SK-N-MC (cell line): ENCODE measurements around the gene MPG.

Source experiments
- DNase-seq: peaks from one replicate; pipeline ENCODE4 v3.0.0-alpha.2; 2011; ENCODE audit warnings: low read depth, low spot score
- H3K27ac ChIP-seq: fragments of 200-600 bp; sonication (generic); 2 replicates; pipeline ENCODE4 v1.5.1; 2016; ENCODE audit warnings: mixed run types
- H3K36me3 ChIP-seq: fragments of 200-600 bp; sonication (generic); 2 replicates; pipeline ENCODE4 v1.6.1; 2017; ENCODE audit warnings: antibody characterized with exemption, low read length, mixed read lengths; ENCODE audit not compliant: insufficient read depth
- H3K4me3 ChIP-seq: fragments of 200-600 bp; sonication (generic); 2 replicates; pipeline ENCODE4 v1.5.1; 2016
- H3K9ac ChIP-seq: fragments of 200-600 bp; sonication (generic); 2 replicates; pipeline ENCODE4 v1.8.0; 2017; ENCODE audit warnings: mixed run types, mixed read lengths; ENCODE audit not compliant: insufficient read length
- H3K9me3 ChIP-seq: fragments of 200-600 bp; sonication (generic); 2 replicates; pipeline ENCODE4 v1.6.1; 2017; ENCODE audit warnings: low read depth, mild to moderate bottlenecking, antibody characterized with exemption, low read length, moderate library complexity, mixed read lengths
- EZH2 ChIP-seq: fragments of 200-600 bp; sonication (generic); IDR thresholded peaks from one replicate; pipeline ENCODE4 v1.6.1; 2017; ENCODE audit warnings: antibody characterized with exemption
- FOXP2 ChIP-seq: optimal IDR thresholded peaks from 2 replicates; pipeline ENCODE3; 2011; ENCODE audit warnings: mild to moderate bottlenecking, moderate library complexity; ENCODE audit not compliant: insufficient read depth; ENCODE audit errors: extremely low read length, control extremely low read depth
- POLR2AphosphoS5 ChIP-seq: IDR thresholded peaks from 2 replicates; pipeline ENCODE4 v1.6.1; 2012; ENCODE audit warnings: mild to moderate bottlenecking, low read depth, low read length, borderline replicate concordance

MPG gene

DNA sequence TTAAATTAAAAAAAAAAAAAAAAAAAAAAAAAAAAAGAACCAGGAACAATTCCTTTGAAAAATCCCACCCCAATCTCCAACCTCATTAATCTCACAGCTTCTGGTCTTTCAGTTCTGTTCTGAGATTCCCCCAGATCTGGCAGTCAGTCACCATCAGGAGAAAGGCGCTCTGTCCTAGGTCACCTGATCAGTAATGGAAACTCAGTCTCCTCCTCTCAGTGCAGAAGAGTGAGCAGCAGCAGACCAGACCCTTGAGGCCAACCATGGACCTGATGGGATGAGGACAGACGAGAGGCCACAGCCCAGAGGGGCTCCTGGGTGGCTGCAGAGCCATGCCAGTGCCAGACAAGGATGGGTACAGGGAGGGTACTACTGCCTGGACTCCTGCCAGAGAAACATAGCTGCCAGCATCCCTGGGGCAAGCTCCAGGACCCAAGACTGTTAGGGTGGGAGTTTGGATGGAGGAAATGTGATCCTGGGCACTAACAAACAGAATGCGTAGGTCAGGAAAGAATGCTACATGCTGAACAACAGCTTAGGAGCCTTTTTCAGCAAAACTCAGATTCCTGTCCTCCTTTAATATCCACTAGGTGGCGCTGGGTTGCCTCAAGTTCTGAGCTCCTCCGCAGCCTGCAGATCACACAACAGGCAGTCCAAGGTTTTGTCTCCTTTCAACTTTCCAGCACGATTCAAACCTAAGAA lies 28.7 kb downstream of the MPG start:
- Histone ChIP-seq H3K27ac (no peak overlapping the region), H3K36me3 (peaks cover 11% of the 10 kb centered on the region), H3K4me3 (no peak overlapping the region), H3K9ac (no peak overlapping the region), H3K9me3 (no peaks in the 10 kb centered on the region)
- DNase-seq = peak; percentile 39
- TF ChIP-seq EZH2 (no peak), POLR2AphosphoS5 (no peak), FOXP2 (no peak)

- no peak overlapping the region for H3K4me3 ChIP-seq
- peaks cover 18% of the 10 kb centered on the region for H3K36me3 ChIP-seq
- DNase-seq = no peak
- no peak for TF ChIP-seq FOXP2
- H3K9me3 ChIP-seq = no peaks in the 10 kb centered on the region
- no peak overlapping the region for H3K9ac ChIP-seq
- H3K27ac ChIP-seq = no peak overlapping the region
Observed at GRCh38 chr16:112153-112840, 34.3 kb downstream of the MPG start.

DNA sequence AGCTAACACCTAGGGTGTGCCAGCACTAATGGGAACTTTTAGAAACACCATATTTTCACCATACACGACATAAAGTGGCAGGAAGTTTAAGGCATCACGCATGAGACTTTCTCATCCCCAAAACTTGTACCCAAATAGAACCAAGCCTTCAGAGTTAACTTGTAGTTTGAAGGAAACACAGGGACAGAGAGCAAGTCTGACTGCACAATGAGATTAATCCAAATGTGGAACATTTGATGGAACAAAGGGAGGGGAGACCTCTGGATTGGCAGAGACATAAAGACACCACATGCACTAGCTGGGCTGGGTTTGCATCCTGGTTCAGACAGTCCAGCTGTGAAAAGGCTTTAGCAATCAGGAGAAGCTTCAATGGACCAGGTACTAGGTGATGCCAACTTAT lies 36.3 kb downstream of the MPG start:
- Histone ChIP-seq H3K27ac (no peak overlapping the region), H3K4me3 (no peak overlapping the region), H3K36me3 (peaks cover 19% of the 10 kb centered on the region), H3K9ac (no peak overlapping the region), H3K9me3 (no peaks in the 10 kb centered on the region)
- TF ChIP-seq POLR2AphosphoS5 = no peak
- TF ChIP-seq FOXP2 = no peak
- no peak for TF ChIP-seq EZH2
- DNase-seq = no peak

DNA sequence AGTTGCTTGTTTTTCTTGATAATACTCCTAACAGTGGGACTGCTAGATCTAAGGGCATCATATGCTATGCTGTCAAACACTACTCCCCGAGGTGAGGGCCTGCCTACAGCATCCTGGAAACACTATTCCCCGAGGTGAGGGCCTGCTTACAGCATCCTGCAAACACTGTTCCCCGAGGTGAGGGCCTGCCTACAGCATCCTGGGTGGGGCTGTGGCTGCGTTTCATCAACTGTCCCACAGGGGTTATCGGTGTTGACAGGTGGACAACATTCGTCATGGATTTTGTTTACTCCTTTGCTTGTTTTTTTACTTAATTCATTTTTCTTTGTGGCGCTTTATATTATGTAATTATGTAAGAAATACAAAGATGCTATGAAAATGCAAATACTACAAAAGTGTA lies 38.0 kb downstream of the MPG start:
- no peak overlapping the region for H3K27ac ChIP-seq
- no peak for TF ChIP-seq POLR2AphosphoS5
- TF ChIP-seq FOXP2 = no peak
- no peak for TF ChIP-seq EZH2
- no peaks in the 10 kb centered on the region for H3K9me3 ChIP-seq
- H3K4me3 ChIP-seq = no peak overlapping the region
- DNase-seq = no peak
- H3K36me3 ChIP-seq = peaks cover 19% of the 10 kb centered on the region
- no peak overlapping the region for H3K9ac ChIP-seq

DNA sequence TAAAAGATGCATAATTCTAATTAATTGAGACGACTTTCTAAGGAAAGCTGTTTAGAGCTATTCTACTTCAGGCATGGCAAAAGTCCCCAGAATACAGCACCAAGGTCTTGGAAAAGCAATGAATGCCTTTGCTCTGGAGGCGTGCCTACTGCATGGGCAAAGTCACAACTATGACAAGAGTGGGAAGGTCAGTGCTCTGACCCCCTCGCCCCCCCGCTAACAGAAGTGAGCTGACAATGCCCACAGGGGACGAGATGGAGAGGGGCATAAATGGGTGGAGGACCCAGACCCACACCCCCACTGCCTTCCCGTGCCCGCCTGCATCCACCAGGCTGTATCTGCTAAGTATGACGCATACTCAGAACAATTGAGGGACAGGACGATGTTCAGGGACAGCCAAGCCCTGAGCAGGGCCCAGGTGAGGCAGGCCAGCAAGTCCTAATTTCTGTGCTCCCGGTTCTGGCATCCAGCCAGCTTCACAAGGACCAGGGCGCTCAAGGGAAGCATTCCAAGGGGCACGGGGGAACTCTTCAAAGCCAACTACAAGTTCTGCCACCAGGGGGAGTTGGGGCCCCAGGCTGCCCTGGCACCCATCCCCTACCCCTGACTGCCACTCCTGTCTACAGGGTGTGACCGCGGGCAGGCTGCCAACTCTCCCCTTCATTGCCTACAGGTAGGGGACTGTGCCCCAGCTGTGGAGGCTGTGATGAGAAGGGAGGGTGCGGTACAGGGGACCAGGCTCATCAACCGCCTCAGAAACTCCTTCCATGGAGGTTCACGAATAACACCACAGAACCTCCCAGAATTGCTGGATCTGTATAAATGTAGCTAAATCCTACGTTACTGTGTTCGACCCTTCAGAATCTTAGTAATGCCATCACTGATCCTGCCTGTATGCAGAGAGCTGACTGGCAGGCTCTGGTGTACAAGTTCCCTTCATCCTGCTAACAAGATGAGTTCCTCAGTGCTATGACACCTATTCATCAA lies 39.6 kb downstream of the MPG start:
- TF ChIP-seq EZH2 (no peak), FOXP2 (no peak), POLR2AphosphoS5 (no peak)
- H3K27ac ChIP-seq = no peak overlapping the region
- DNase-seq = no peak

DNA sequence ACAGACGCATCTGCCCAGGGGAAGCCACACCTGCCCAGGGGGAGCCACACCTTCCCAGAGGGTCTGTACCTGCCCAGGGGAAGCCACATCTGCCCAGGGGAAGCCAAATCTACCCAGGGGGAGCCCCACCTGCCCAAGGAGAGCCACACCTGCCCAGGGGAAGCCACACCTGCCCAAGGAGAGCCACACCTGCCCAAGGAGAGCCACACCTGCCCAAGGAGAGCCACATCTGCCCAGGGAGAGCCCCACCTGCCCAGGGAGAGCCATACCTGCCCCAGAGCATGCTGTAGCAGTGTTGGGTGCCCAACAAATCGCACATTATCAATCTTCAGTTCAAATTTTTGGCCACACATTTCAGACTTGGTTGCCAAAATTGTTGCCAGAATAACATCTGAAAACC lies 40.8 kb downstream of the MPG start:
- TF ChIP-seq EZH2 = no peak
- TF ChIP-seq FOXP2 = no peak
- no peak for TF ChIP-seq POLR2AphosphoS5
- H3K9me3 ChIP-seq = no peaks in the 10 kb centered on the region
- no peak overlapping the region for H3K27ac ChIP-seq

More for the DNA sequence above, 39.6 kb downstream of the MPG start:
- H3K9ac ChIP-seq = no peak overlapping the region
- no peaks in the 10 kb centered on the region for H3K9me3 ChIP-seq
- peaks cover 6% of the 10 kb centered on the region; the same call in 1 of the 2 replicates for H3K36me3 ChIP-seq
- H3K4me3 ChIP-seq = no peak overlapping the region

GRCh38 chr16:119295-119694 lies 41.3 kb downstream of the MPG start:
- no peaks in the 10 kb centered on the region for H3K9me3 ChIP-seq
- H3K36me3 ChIP-seq = peaks cover 6% of the 10 kb centered on the region; the same call in 1 of the 2 replicates
- no peak for TF ChIP-seq EZH2
- TF ChIP-seq POLR2AphosphoS5 = no peak
- TF ChIP-seq FOXP2 = no peak
- DNase-seq = no peak
- no peak overlapping the region for H3K27ac ChIP-seq
- no peak overlapping the region for H3K9ac ChIP-seq
- H3K4me3 ChIP-seq = no peak overlapping the region

More for the DNA sequence above, 40.8 kb downstream of the MPG start:
- DNase-seq = no peak
- peaks cover 6% of the 10 kb centered on the region; the same call in 1 of the 2 replicates for H3K36me3 ChIP-seq
- no peak overlapping the region for H3K9ac ChIP-seq
- no peak overlapping the region for H3K4me3 ChIP-seq

GRCh38 chr16:119835-120491 lies 41.9 kb downstream of the MPG start:
- no peak overlapping the region for H3K9ac ChIP-seq

More at GRCh38 chr16:119835-120491, 41.9 kb downstream of the MPG start:
- DNase-seq = no peak
- no peaks in the 10 kb centered on the region for H3K9me3 ChIP-seq
- no peak overlapping the region for H3K27ac ChIP-seq
- H3K4me3 ChIP-seq = no peak overlapping the region
- TF ChIP-seq FOXP2 (no peak), EZH2 (no peak), POLR2AphosphoS5 (no peak)
- peaks cover 6% of the 10 kb centered on the region; the same call in 1 of the 2 replicates for H3K36me3 ChIP-seq
